ENCODE data around the gene OVOL1. TPM values are rescaled to one million over a fixed set of nuclear protein-coding genes. Genes with fewer than 3 reads are reported as not detected.

The OVOL1 gene
- total and polyA plus RNA-seq, 2 of the 13 experiments (the other 11 are each of a cell fraction or from before 2014, with no cell fraction given): 0.01 TPM; not detected in 1

DNA sequence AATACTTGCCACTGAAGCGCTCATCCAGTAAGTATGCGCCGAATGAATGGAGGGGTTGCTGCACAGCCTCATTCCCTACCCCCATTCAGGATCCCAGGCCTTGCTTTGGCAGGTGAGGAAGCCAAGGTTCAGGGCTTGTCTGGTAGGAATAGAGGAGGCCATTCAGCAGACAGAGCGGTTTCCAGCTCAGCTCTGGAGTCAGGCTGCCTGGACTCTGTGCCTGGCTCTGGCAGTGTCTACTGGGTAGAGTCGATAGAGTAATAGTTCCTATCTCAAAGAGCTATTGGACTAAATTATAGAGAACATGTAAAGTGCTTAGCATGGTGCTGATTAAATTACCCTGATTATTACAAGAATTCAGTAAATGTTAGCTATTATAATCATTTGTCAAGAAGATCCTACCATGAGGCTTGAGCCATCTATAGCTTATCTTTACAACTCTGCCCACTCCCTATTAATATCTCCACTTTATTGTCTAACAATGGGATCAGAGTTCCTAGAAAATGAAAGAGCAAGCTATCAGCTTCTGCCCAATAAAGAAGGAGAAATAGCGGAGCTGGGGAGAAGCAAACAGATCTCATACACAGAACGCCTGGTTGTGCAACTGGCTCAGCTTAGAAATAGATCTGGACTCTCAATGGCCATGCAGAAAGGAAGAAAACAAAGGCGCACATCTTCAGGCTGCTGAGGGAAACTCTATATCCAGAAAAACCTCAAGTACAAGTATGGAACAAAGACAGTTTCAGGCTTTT is 40.3 kb downstream of the OVOL1 start:
- H3K4me2 ChIP-seq (ENCODE audit: low read depth, low read length): peak overlapping the region; percentile 12; the same call in 1 of the 2 replicates
- intact Hi-C loops (cut with micrococcal nuclease; ENCODE audit: unreplicated experiment): no loop called here
- peak; percentile 84 for ATAC-seq
- BruUV-seq (replicated peaks): no TSS peak
- H3K4me1 ChIP-seq (ENCODE audit: insufficient read depth, low read length): peaks cover 14% of the 10 kb centered on the region
- ChIA-PET POLR2A (interaction anchor here (0.6 to 1.6 kb wide), 5 partner anchors 9 to 83 kb away, joined by 3 to 6 read pairs (median 4); partner anchors contain the start of gene CFL1), CTCF (ENCODE audit: low intra/inter-chr PET ratio, low total read pairs) (no interaction called here)
- H3K27ac ChIP-seq (ENCODE audit: extremely low read length, insufficient read depth, low read length): no peak overlapping the region
- FAIRE-seq: no peak
- no peak overlapping the region for H3K9ac ChIP-seq (ENCODE audit: insufficient read depth, low read depth, low read length)
- no peaks in the 10 kb centered on the region for H3K36me3 ChIP-seq (replicated peaks in 1 of 2; ENCODE audit: control insufficient read depth in 1 of 2, insufficient read depth in 2 of 2, low read length in 2 of 2)
- WGBS (ENCODE audit: low lambda C conversion rate): 19% methylated on average over 8 of the region's 8 CpGs
- no peak for DNase-seq (ENCODE audit: low spot score)
- no peak overlapping the region for H2AFZ ChIP-seq (ENCODE audit: low read length)
- in situ Hi-C loops (cut with HindIII; ENCODE audit: extremely low pct_ligation_motif_present, low pct_unique_long_range_greater_than_20kb): no loop called here
- H3K9me3 ChIP-seq (ENCODE audit: low read length): no peaks in the 10 kb centered on the region
- H3K4me3 ChIP-seq (replicated peaks in 1 of 3; ENCODE audit: insufficient read depth in 1 of 3, low read depth in 2 of 3, low read length in 3 of 3): no peak overlapping the region
- H3K79me2 ChIP-seq (ENCODE audit: insufficient read depth, low read length): no peaks in the 10 kb centered on the region
- TF ChIP-seq CEBPG (CRISPR knock-in tag; IDR thresholded peaks at IDR 0.05): peak; percentile 47; the same call in 1 of the 2 replicates
- peak; percentile 54; the same call in 1 of the 2 replicates for TF ChIP-seq CEBPB (IDR thresholded peaks at IDR 0.05; ENCODE audit: borderline replicate concordance, low read depth, low read length)
- TF ChIP-seq MEIS1 (CRISPR knock-in tag; IDR thresholded peaks at IDR 0.05; ENCODE audit: borderline replicate concordance): no peak
- TF ChIP-seq ZNF10 (CRISPR knock-in tag; IDR thresholded peaks at IDR 0.05; ENCODE audit: borderline replicate concordance, low read depth): no peak
- no peaks in the 10 kb centered on the region for H4K20me1 ChIP-seq (ENCODE audit: insufficient read depth, low read length)
- H3K27me3 ChIP-seq (ENCODE audit: control insufficient read depth in 1 of 2, insufficient read depth in 2 of 2, low read length in 2 of 2): peaks cover 0 to 9% of the 10 kb centered on the region in 2 experiments; a peak in 1 of 5 replicates

DNA sequence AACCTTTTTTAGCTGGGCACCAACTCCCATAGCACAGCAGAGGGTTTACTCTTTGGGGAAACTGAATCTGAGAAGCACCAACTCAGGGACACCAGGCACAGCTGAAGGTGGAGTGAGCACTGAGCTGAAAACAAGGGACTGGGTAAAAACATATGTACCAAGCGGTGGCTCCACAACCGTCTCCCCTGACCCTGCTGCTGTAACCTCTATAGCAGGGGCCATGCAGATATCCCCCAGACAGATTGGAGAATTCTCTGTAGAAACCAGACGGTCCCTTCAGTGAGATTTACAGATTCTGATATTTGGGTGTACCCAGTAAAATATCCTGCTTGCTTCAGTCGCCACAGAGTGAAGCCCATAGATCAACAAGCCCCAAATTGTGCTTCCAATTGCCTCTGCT is 42.6 kb downstream of the OVOL1 start:
- CTCF ChIA-PET (ENCODE audit: low intra/inter-chr PET ratio, low total read pairs): no interaction called here
- Histone ChIP-seq H3K4me1 (ENCODE audit: insufficient read depth, low read length) (peaks cover 14% of the 10 kb centered on the region), H3K36me3 (replicated peaks in 1 of 2; ENCODE audit: control insufficient read depth in 1 of 2, insufficient read depth in 2 of 2, low read length in 2 of 2) (no peaks in the 10 kb centered on the region), H3K4me3 (replicated peaks in 1 of 3; ENCODE audit: insufficient read depth in 1 of 3, low read depth in 2 of 3, low read length in 3 of 3) (no peak overlapping the region), H3K27me3 (ENCODE audit: control insufficient read depth in 1 of 2, insufficient read depth in 2 of 2, low read length in 2 of 2) (peaks cover 0 to 22% of the 10 kb centered on the region in 2 experiments; a peak in 1 of 5 replicates), H3K27ac (ENCODE audit: extremely low read length, insufficient read depth, low read length) (no peak overlapping the region), H3K4me2 (ENCODE audit: low read depth, low read length) (no peak overlapping the region), H4K20me1 (ENCODE audit: insufficient read depth, low read length) (no peaks in the 10 kb centered on the region), H3K9ac (ENCODE audit: insufficient read depth, low read depth, low read length) (no peak overlapping the region), H2AFZ (ENCODE audit: low read length) (no peak overlapping the region), H3K79me2 (ENCODE audit: insufficient read depth, low read length) (no peaks in the 10 kb centered on the region), H3K9me3 (ENCODE audit: low read length) (no peaks in the 10 kb centered on the region)
- no TSS peak for BruUV-seq (replicated peaks)
- in situ Hi-C loops (cut with HindIII; ENCODE audit: extremely low pct_ligation_motif_present, low pct_unique_long_range_greater_than_20kb): no loop called here
- POLR2A ChIA-PET: no interaction called here
- 24% methylated on average over 4 of the region's 4 CpGs for WGBS (ENCODE audit: low lambda C conversion rate)
- ATAC-seq (no peak), DNase-seq (ENCODE audit: low spot score) (no peak), FAIRE-seq (no peak)
- intact Hi-C loops (cut with micrococcal nuclease; ENCODE audit: unreplicated experiment): no loop called here
- TF ChIP-seq, protein P1, sequence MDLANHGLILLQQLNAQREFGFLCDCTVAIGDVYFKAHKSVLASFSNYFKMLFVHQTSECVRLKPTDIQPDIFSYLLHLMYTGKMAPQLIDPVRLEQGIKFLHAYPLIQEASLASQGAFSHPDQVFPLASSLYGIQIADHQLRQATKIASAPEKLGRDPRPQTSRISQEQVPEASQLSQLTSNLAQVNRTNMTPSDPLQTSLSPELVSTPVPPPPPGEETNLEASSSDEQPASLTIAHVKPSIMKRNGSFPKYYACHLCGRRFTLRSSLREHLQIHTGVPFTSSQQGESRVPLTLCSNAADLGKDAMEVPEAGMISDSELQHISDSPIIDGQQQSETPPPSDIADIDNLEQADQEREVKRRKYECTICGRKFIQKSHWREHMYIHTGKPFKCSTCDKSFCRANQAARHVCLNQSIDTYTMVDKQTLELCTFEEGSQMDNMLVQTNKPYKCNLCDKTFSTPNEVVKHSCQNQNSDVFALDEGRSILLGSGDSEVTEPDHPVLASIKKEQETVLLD (CRISPR knock-in tag; IDR thresholded peaks at IDR 0.05; ENCODE audit: low read depth): no peak
- TF ChIP-seq, protein P2, sequence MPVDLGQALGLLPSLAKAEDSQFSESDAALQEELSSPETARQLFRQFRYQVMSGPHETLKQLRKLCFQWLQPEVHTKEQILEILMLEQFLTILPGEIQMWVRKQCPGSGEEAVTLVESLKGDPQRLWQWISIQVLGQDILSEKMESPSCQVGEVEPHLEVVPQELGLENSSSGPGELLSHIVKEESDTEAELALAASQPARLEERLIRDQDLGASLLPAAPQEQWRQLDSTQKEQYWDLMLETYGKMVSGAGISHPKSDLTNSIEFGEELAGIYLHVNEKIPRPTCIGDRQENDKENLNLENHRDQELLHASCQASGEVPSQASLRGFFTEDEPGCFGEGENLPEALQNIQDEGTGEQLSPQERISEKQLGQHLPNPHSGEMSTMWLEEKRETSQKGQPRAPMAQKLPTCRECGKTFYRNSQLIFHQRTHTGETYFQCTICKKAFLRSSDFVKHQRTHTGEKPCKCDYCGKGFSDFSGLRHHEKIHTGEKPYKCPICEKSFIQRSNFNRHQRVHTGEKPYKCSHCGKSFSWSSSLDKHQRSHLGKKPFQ (CRISPR knock-in tag; IDR thresholded peaks at IDR 0.05; ENCODE audit: insufficient replicate concordance): no peak
- TF ChIP-seq MBNL3 (CRISPR knock-in tag; conservative IDR thresholded peaks at IDR 0.05) (no peak), FOXA1 (IDR thresholded peaks at IDR 0.05) (no peak), FOXA1 (CRISPR knock-in tag; IDR thresholded peaks at IDR 0.05) (no peak), SRSF4 (IDR thresholded peaks at IDR 0.05; ENCODE audit: low read depth, low read length, poor library complexity, severe bottlenecking) (no peak), ZNF256 (CRISPR knock-in tag; conservative IDR thresholded peaks at IDR 0.05) (no peak), ARHGAP35 (CRISPR knock-in tag; IDR thresholded peaks at IDR 0.05; ENCODE audit: borderline replicate concordance) (no peak), ZFP62 (CRISPR knock-in tag; IDR thresholded peaks at IDR 0.05) (no peak)
- TF ChIP-seq, protein P3, sequence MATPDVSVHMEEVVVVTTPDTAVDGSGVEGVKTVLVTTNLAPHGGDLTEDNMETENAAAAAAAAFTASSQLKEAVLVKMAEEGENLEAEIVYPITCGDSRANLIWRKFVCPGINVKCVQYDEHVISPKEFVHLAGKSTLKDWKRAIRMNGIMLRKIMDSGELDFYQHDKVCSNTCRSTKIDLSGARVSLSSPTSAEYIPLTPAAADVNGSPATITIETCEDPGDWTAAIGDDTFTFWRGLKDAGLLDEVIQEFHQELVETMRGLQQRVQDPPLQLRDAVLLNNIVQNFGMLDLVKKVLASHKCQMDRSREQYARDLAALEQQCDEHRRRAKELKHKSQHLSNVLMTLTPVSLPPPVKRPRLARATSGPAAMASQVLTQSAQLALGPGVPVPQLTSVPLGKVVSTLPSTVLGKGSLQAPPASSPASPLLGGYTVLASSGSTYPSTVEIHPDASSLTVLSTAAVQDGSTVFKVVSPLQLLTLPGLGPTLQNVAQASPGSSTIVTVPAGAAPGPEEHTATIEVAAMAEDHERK (CRISPR knock-in tag; IDR thresholded peaks at IDR 0.05; ENCODE audit: low read depth): no peak

Measured in HepG2 (cell line).